Kidney (tissue), 14 donors: ENCODE results near the gene HOXC4. TPM values are rescaled to one million over a fixed set of nuclear protein-coding genes. Genes with fewer than 3 reads are reported as not detected.

Experiments used
- DNase-seq, 5 donors: peaks; one replicate each; pipeline ENCODE4 v3.0.0-alpha.2; 2013 to 2020
- FAIRE-seq: peaks from 2 replicates; lab custom pipeline; 2012; peaks lifted over from hg19 to GRCh38; lab: Jason Lieb, UNC
- H3K27ac ChIP-seq, 2 donors: one replicate each; pipeline ENCODE4 v1.7.0; 2013; ENCODE audit warnings: low read depth in 2 of 2, low read length in 2 of 2, inconsistent platforms in 1 of 2
- H3K27me3 ChIP-seq: one replicate; pipeline ENCODE4 v1.7.1; 2013; ENCODE audit warnings: low read length, inconsistent platforms; ENCODE audit not compliant: control insufficient read depth, insufficient read depth
- H3K36me3 ChIP-seq, 3 donors: one replicate each; pipeline versions ENCODE4 v1.7.0 to v1.7.1; 2013; ENCODE audit warnings: low read length in 3 of 3, control low read depth in 1 of 3, inconsistent platforms in 1 of 3; ENCODE audit not compliant: insufficient read depth in 3 of 3, control insufficient read depth in 2 of 3
- H3K4me1 ChIP-seq, 3 donors: one replicate each; pipeline versions ENCODE4 v1.7.0 to v1.7.1; 2013; ENCODE audit warnings: low read length in 3 of 3, inconsistent platforms in 1 of 3, low read depth in 1 of 3; ENCODE audit not compliant: control insufficient read depth in 2 of 3, insufficient read depth in 2 of 3
- H3K4me3 ChIP-seq, 3 donors: one replicate each; pipeline versions ENCODE4 v1.7.0 to v1.8.1; 2013; ENCODE audit warnings: low read length in 3 of 3, control low read depth in 1 of 3, inconsistent platforms in 1 of 3
- H3K9ac ChIP-seq, 3 donors: one replicate each; pipeline versions ENCODE4 v1.7.0 to v1.7.1; 2013; ENCODE audit warnings: low read length in 3 of 3, control low read depth in 1 of 3, inconsistent platforms in 1 of 3
- H3K9me3 ChIP-seq, 3 donors: one replicate each; pipeline versions ENCODE4 v1.7.0 to v1.7.1; 2013; ENCODE audit warnings: low read length in 3 of 3, control low read depth in 1 of 3, inconsistent platforms in 1 of 3; ENCODE audit not compliant: control insufficient read depth in 2 of 3, insufficient read depth in 1 of 3
- CTCF ChIP-seq: IDR thresholded peaks from 3 replicates; pipeline ENCODE4 v1.5.1; 2012; ENCODE audit warnings: mild to moderate bottlenecking, moderate library complexity, borderline replicate concordance; ENCODE audit not compliant: insufficient read depth; ENCODE audit errors: extremely low read depth
- intact Hi-C: fragments of 100-400 bp; cut with DNase I; formaldehyde crosslinking; loops from one replicate; pipeline ENCODE4 v1.11.1; 2022
- polyA plus RNA-seq: library from polyadenylated mRNA; stranded (reverse); fragments of 350-450 nt; fragmentation: Illumina TruSeq; extraction: RNeasy Lipid Tissue Mini Kit (QIAGEN cat#74804); gene quantifications from one replicate; pipeline ENCODE4 v1.2.3, GENCODE V29; 2014; ENCODE audit warnings: low read depth, low replicate concordance; ENCODE audit not compliant: insufficient read depth
- total RNA-seq: library from RNA; stranded (reverse); fragmentation: NEBNext Ultra II Directional; extraction: Animal tissue kit (Norgen Biotek cat#: 25700); gene quantifications from one replicate; pipeline ENCODE4 v1.2.1, GENCODE V29; 2021
- donor health status: control.
- donor health status: control.
- donor health status: control.
- donor health status: control.
- donor health status: control.
- donor health status: DM: yes; HTN: yes; CAD: no.
- donor health status: Normal renal cell carcinoma (clear cell type).

HOXC4 gene
- total and polyA plus RNA-seq, 2 donors from 2014 or later: 13.9 to 24.5 TPM

GRCh38 chr12:54048406-54049093 is 5.1 kb upstream of the HOXC4 start:
- Histone ChIP-seq H3K9ac (no peak overlapping the region), H3K27ac (no peak overlapping the region), H3K4me3 (no peak overlapping the region), H3K27me3 (peaks cover 7% of the 10 kb centered on the region), H3K9me3 (no peaks in the 10 kb centered on the region), H3K36me3 (no peaks in the 10 kb centered on the region), H3K4me1 (peaks cover 1 to 14% (median 4%) of the 10 kb centered on the region in 3 donors)
- intact Hi-C loops: no loop called here
- DNase-seq: peak in 3 of 5 donors; percentile 20 to 32 (median 24)
- FAIRE-seq: no peak
- TF ChIP-seq CTCF: no peak

- no peak for FAIRE-seq
- H3K9me3 ChIP-seq: no peaks in the 10 kb centered on the region
- H3K9ac ChIP-seq: no peak overlapping the region
- H3K27ac ChIP-seq: no peak overlapping the region
- H3K36me3 ChIP-seq: no peaks in the 10 kb centered on the region
- no peak for TF ChIP-seq CTCF
- H3K4me1 ChIP-seq: peaks cover 0 to 14% (median 4%) of the 10 kb centered on the region in 3 donors
- peaks cover 7% of the 10 kb centered on the region for H3K27me3 ChIP-seq
- peak in 1 of 5 donors; percentile 5 for DNase-seq
- intact Hi-C loops: no loop called here
- no peak overlapping the region for H3K4me3 ChIP-seq
Measured at GRCh38 chr12:54049108-54049507, 4.5 kb upstream of the HOXC4 start.

GRCh38 chr12:54050482-54050810 is 3.2 kb upstream of the HOXC4 start:
- intact Hi-C loops: no loop called here
- H3K4me1 ChIP-seq: peaks cover 3 to 14% (median 4%) of the 10 kb centered on the region in 3 donors
- H3K9ac ChIP-seq: no peak overlapping the region
- H3K27ac ChIP-seq: no peak overlapping the region
- TF ChIP-seq CTCF: no peak
- peaks cover 0 to 3% (median 0%) of the 10 kb centered on the region in 3 donors for H3K36me3 ChIP-seq
- FAIRE-seq: no peak
- peak in 2 of 5 donors; percentile 19 to 44 for DNase-seq
- H3K4me3 ChIP-seq: no peak overlapping the region
- H3K27me3 ChIP-seq: peaks cover 7% of the 10 kb centered on the region
- H3K9me3 ChIP-seq: no peaks in the 10 kb centered on the region
